RWPE2 (cell line): ENCODE data around the gene RADIL.

Experiments used
- ATAC-seq: fragments of 200-7000 bp; cut with Tn5 transposase; 3 replicates; pipeline ENCODE4 v1.9.1; 2021; ENCODE audit warnings: low read depth
- DNase-seq: peaks from one replicate; pipeline ENCODE4 v3.0.0-alpha.2; 2020; ENCODE audit warnings: low spot score
- H3K27ac ChIP-seq: fragments of 450-650 bp; 2 replicates; pipeline ENCODE4 v1.5.1; 2017; ENCODE audit warnings: mild to moderate bottlenecking; ENCODE audit not compliant: poor library complexity, severe bottlenecking
- H3K27me3 ChIP-seq: fragments of 250-450 bp; sonication (Bioruptor Pico); 2 replicates; pipeline ENCODE4 v1.5.1; 2021; ENCODE audit warnings: mild to moderate bottlenecking, moderate library complexity; ENCODE audit not compliant: insufficient read depth, poor library complexity, severe bottlenecking
- H3K36me3 ChIP-seq: fragments of 250-450 bp; sonication (Bioruptor Pico); 2 replicates; pipeline ENCODE4 v1.5.1; 2020; ENCODE audit warnings: low read depth, mild to moderate bottlenecking, moderate library complexity
- H3K4me1 ChIP-seq: fragments of 250-450 bp; sonication (Bioruptor Pico); 2 replicates; pipeline ENCODE4 v1.5.1; 2021; ENCODE audit warnings: mild to moderate bottlenecking, moderate library complexity; ENCODE audit not compliant: insufficient read depth, poor library complexity, severe bottlenecking
- H3K4me3 ChIP-seq: fragments of 250-450 bp; sonication (Bioruptor Pico); 2 replicates; pipeline ENCODE4 v1.5.1; 2021; ENCODE audit warnings: mild to moderate bottlenecking, moderate library complexity; ENCODE audit not compliant: severe bottlenecking
- H3K9me3 ChIP-seq: fragments of 250-450 bp; sonication (Bioruptor Pico); 2 replicates; pipeline ENCODE4 v1.5.1; 2021; ENCODE audit warnings: mild to moderate bottlenecking, moderate library complexity; ENCODE audit not compliant: severe bottlenecking
- CTCF ChIP-seq: fragments of 450-650 bp; IDR thresholded peaks from one replicate; pipeline ENCODE4 v1.5.1; 2017; ENCODE audit warnings: mild to moderate bottlenecking, moderate library complexity; ENCODE audit not compliant: poor library complexity, severe bottlenecking

Gene RADIL

GRCh38 chr7:4835398-4836205 is 47.9 kb downstream of the RADIL start:
- Histone ChIP-seq H3K4me3 (no peak overlapping the region), H3K9me3 (no peaks in the 10 kb centered on the region), H3K36me3 (no peaks in the 10 kb centered on the region), H3K27me3 (no peaks in the 10 kb centered on the region), H3K4me1 (no peaks in the 10 kb centered on the region), H3K27ac (no peak overlapping the region)
- no peak for TF ChIP-seq CTCF
- no peak for ATAC-seq
- no peak for DNase-seq

- H3K36me3 ChIP-seq = no peaks in the 10 kb centered on the region
- H3K4me3 ChIP-seq = no peak overlapping the region
- ATAC-seq (no peak), DNase-seq (no peak)
- H3K27me3 ChIP-seq = no peaks in the 10 kb centered on the region
- H3K4me1 ChIP-seq = no peaks in the 10 kb centered on the region
- no peaks in the 10 kb centered on the region for H3K9me3 ChIP-seq
- no peak overlapping the region for H3K27ac ChIP-seq
- TF ChIP-seq CTCF = no peak
These were observed 48.7 kb downstream of the RADIL start for GRCh38 chr7:4834601-4835397.

GRCh38 chr7:4833691-4834600 is 49.6 kb downstream of the RADIL start:
- Histone ChIP-seq H3K27me3 (no peaks in the 10 kb centered on the region), H3K27ac (no peak overlapping the region), H3K4me3 (no peak overlapping the region), H3K9me3 (no peaks in the 10 kb centered on the region), H3K4me1 (no peaks in the 10 kb centered on the region), H3K36me3 (no peaks in the 10 kb centered on the region)
- DNase-seq (no peak), ATAC-seq (no peak)
- no peak for TF ChIP-seq CTCF

GRCh38 chr7:4833176-4833575 is 50.3 kb downstream of the RADIL start:
- Histone ChIP-seq H3K4me1 (no peaks in the 10 kb centered on the region), H3K27me3 (no peaks in the 10 kb centered on the region), H3K4me3 (no peak overlapping the region), H3K9me3 (no peaks in the 10 kb centered on the region), H3K27ac (no peak overlapping the region), H3K36me3 (no peaks in the 10 kb centered on the region)
- no peak for DNase-seq
- no peak for TF ChIP-seq CTCF
- ATAC-seq = no peak
